IPS-NIHi11 (cell line): ENCODE measurements around the gene TDRKH.

Source experiments
- DNase-seq: peaks from one replicate; pipeline ENCODE4 v3.0.0; 2012; ENCODE audit warnings: mixed read lengths, low spot score

Gene TDRKH, protein sequence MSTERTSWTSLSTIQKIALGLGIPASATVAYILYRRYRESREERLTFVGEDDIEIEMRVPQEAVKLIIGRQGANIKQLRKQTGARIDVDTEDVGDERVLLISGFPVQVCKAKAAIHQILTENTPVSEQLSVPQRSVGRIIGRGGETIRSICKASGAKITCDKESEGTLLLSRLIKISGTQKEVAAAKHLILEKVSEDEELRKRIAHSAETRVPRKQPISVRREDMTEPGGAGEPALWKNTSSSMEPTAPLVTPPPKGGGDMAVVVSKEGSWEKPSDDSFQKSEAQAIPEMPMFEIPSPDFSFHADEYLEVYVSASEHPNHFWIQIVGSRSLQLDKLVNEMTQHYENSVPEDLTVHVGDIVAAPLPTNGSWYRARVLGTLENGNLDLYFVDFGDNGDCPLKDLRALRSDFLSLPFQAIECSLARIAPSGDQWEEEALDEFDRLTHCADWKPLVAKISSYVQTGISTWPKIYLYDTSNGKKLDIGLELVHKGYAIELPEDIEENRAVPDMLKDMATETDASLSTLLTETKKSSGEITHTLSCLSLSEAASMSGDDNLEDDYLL

DNA sequence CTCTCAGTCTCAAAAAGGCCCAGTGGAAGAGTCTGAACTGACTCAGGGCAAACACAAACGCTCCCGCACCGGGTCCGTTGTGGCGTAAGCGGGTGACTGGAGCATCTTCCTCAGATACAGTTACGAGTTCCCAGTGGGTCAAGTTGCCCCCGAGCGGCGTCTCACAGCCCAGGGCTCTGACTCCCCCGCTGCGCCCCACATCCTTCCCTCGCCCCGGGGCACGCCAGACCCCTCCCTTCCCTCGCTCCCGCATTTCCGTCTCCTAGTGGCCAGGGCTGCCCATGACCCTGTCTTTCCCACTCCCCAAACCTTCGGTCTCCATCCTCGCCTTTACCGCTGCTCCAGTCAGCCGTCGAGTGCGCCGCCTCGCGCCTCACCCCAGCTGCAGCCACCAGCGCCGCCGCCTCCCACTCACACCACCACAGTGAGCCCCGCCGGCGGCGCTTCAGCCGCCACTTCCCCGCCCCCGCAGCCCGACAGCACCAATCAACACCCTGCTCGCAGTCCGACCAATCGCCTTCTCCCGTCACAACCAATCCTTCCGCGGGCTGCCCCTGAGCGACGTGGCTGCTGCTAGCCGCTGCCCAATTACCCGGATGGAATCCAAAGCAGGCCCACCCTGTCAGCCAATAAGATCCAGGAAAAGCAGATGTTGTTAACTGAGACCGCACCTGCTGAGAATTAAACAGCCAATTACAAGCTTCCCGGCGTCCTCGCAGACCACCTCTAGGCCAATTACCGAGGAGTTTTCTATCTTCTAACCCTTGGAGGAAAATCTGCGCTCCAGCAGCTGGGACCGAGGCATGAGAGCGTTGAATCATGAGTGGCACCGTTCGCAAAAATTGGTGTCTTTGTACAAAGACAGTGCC is at the start of gene TDRKH:
TSS of gene TDRKH (minus strand) at position 430 of the 869 bp plus-strand sequence. CDS start 7,478 bp downstream, outside the sequence.
- peak; percentile 99 for DNase-seq

GRCh38 chr1:151839457-151840403 is 49.4 kb upstream of the TDRKH start, which contains the start of gene C2CD4D:
C2CD4D (minus strand) TSS chr1:151839820; CDS start chr1:151838989, 831 bp downstream.
- DNase-seq, result peak; percentile 85

DNA sequence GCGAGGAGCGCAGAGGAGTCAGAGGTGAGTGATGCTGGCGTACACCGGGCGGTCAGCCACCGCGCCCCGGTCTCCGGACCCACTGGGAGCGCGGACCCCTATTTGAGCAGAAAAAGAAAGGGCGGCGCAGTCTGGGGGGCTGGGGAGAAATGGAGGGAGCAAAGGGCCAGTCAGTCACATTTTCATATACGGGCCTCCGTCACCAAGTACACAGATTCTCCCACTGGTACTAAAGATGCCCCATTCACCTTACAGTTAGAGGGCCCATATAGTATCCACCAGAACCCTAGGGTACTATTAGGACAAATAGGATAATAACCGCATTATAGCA is 48.7 kb upstream of the TDRKH start:
- DNase-seq, result no peak

- peak; percentile 60 for DNase-seq
These were observed 48.2 kb upstream of the TDRKH start for GRCh38 chr1:151838222-151839081.

GRCh38 chr1:151837884-151838221 is 47.6 kb upstream of the TDRKH start:
- no peak for DNase-seq

DNA sequence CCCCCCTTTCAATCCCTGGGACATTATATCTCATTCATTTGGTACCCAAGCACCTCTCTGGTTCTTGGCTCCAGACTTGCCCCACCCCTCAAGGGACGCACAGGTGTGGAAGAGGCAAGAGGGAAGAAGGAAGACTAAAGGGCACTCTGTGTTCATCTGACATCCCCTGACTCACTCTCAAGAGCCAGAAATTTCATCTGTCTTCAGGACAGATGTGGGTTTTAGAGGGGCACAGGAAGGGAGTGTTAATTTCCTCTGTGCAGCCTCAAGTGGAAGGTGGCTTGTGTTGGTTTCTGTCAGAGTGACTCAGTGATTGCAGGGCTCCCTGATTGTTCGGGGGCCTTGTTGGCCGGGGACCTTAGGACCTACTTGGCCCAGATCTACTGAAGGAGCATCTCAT is 46.9 kb upstream of the TDRKH start:
- no peak for DNase-seq

GRCh38 chr1:151835596-151835995 is 45.3 kb upstream of the TDRKH start:
- DNase-seq, result no peak

GRCh38 chr1:151834239-151834638 is 43.9 kb upstream of the TDRKH start:
- no peak for DNase-seq

DNA sequence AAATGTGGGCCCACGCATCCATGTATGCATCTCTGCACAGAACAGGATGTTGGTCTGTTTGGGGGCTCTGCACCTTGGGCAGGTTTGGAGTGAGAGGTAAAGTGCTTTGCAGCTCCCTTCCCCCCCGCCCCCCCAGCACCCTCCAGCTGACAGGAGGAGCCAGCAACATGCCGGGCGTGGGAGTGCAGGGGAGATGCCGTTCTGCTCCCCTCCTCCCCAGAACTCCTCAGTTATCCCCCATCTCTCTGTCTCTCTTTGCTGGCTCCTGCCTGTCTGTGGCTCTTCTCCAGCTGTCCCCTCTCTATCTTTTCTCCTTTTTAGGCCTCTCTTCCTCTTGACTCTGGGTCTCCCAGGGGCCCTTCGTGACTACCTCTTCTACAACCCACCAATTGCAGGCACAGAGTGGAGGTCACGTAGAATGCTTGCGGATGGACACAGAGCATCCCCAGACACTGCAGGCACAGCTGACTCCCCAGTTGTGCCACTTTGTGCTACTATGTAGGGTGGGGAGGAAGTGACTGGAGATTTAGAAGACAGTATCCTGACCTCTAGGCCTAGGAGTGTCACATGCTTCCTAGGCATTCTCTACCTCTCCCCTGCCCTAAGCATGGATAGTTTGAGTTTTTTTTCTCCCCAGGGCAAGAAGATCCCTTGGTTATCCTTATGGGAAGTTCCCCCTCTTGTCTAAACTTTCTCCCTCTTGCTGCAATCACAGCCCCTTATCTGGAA is 43.0 kb upstream of the TDRKH start:
- DNase-seq, result no peak

DNA sequence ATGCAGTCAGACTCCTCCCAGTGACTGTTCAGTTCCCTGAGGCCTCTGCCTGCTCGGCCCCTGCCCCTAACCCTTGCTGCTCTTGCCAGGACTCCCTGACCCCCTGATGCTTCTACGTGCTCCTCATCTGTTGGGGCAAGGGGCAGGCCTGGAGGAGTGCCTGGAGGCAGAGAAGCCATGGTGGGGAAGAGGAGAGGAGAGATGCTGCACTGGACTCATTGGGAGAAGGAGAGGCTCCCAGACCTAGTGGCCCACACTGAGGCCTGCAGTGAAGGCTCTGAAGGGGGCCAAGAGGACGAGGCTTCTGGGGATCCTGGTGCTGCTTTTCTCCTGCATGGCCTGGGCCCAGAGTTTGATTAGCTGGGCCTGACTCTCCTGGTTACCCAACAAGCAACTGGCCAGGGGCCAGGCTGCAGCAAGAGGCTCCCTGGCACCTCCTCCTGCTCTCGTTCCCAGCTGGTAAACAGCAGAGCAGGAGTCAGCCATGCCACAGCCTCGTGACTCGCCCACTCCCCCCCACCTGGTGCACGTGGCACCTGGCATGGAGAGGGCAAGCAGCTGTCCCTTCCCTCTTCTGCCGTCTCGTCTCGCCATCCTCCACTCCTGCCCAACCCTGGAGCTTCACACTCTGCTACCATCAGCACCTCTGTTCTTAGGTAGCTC is 42.1 kb upstream of the TDRKH start:
- no peak for DNase-seq

DNA sequence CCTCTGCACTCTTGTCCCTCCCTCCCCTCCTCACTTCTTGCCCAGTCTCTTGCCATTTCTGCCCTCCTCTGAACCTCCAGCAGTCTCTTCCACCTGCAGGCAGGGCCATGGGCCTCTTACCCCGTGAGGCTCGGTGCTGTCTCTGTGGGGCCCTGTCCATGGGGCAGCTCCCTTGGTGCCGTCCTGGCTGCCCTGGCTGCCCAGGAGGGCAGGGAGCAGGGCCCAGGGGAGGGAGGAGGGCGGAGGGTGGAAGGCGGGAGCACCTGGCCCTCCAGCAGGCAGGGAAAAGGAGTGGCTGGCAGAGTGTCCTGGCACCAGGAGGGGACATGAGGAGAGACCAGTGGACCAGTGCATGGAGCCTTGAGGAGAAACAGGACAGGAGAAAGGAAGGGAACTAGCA is 41.3 kb upstream of the TDRKH start, which contains the start of gene RORC:
TSS of gene RORC (minus strand) at position 198 of the 400 bp plus-strand sequence. CDS start at position 160, 38 bp downstream.
- no peak for DNase-seq

GRCh38 chr1:151831256-151831591 is 40.9 kb upstream of the TDRKH start:
- DNase-seq, result no peak

DNA sequence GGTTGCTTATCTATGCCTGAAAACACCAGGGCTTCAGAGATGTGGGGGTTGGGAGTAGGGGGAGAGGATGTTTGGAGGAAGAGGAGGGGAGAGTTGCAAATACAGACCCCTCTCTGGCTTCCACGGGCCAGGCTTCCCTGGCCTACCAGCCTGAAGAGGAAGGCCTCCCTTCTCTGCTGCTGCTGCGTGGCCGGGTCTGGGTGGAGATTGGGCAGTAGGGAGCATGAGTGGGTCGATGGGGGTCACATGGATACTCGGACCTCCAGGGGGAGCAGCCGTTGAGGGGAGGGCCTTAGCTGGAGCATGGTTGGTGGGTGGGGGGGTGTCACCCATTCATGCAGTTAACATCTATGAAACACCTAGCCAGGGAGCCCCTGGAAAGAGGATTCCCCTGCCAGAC is 39.8 kb upstream of the TDRKH start:
- no peak for DNase-seq

GRCh38 chr1:151829352-151830046 is 39.2 kb upstream of the TDRKH start:
- DNase-seq, result no peak

- peak; percentile 90 for DNase-seq
These were observed 38.6 kb upstream of the TDRKH start for GRCh38 chr1:151828921-151829320.

- DNase-seq, result no peak
These were observed 37.6 kb upstream of the TDRKH start for GRCh38 chr1:151827853-151828252.

GRCh38 chr1:151825751-151826660 is 35.7 kb upstream of the TDRKH start:
- DNase-seq, result peak; percentile 69

GRCh38 chr1:151825204-151825603 is 34.9 kb upstream of the TDRKH start:
- DNase-seq, result no peak
